GM12801 (cell line): ENCODE results near the gene ABCD1.

Source experiments
- TF ChIP-seq, protein P1 (sequence below): IDR thresholded peaks from one replicate; pipeline ENCODE4 v1.5.1; 2011; ENCODE audit warnings: control low read depth; ENCODE audit not compliant: insufficient read length; ENCODE audit errors: extremely low read depth

The ABCD1 gene

DNA sequence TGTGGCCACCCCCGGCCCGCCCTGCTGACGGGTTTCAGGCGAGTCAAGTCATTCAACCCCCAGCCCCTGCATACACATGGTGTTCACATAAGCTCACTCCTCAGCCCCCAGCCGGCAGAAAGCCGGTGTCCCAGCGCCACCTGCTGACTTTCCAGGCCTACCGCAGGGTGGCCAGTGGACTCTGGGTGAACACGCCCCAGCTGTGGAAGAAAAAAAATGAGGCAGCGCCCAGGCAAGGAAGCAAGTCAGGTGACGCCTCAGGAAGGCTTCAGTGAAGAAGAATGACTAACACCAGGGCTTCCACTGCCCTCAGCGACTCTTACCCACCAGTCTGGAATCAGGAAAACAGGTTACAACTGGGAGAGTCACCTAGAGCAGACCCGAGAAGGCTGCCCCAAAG, 16.2 kb upstream of the ABCD1 start:
- TF ChIP-seq, protein P1, sequence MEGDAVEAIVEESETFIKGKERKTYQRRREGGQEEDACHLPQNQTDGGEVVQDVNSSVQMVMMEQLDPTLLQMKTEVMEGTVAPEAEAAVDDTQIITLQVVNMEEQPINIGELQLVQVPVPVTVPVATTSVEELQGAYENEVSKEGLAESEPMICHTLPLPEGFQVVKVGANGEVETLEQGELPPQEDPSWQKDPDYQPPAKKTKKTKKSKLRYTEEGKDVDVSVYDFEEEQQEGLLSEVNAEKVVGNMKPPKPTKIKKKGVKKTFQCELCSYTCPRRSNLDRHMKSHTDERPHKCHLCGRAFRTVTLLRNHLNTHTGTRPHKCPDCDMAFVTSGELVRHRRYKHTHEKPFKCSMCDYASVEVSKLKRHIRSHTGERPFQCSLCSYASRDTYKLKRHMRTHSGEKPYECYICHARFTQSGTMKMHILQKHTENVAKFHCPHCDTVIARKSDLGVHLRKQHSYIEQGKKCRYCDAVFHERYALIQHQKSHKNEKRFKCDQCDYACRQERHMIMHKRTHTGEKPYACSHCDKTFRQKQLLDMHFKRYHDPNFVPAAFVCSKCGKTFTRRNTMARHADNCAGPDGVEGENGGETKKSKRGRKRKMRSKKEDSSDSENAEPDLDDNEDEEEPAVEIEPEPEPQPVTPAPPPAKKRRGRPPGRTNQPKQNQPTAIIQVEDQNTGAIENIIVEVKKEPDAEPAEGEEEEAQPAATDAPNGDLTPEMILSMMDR = no peak

DNA sequence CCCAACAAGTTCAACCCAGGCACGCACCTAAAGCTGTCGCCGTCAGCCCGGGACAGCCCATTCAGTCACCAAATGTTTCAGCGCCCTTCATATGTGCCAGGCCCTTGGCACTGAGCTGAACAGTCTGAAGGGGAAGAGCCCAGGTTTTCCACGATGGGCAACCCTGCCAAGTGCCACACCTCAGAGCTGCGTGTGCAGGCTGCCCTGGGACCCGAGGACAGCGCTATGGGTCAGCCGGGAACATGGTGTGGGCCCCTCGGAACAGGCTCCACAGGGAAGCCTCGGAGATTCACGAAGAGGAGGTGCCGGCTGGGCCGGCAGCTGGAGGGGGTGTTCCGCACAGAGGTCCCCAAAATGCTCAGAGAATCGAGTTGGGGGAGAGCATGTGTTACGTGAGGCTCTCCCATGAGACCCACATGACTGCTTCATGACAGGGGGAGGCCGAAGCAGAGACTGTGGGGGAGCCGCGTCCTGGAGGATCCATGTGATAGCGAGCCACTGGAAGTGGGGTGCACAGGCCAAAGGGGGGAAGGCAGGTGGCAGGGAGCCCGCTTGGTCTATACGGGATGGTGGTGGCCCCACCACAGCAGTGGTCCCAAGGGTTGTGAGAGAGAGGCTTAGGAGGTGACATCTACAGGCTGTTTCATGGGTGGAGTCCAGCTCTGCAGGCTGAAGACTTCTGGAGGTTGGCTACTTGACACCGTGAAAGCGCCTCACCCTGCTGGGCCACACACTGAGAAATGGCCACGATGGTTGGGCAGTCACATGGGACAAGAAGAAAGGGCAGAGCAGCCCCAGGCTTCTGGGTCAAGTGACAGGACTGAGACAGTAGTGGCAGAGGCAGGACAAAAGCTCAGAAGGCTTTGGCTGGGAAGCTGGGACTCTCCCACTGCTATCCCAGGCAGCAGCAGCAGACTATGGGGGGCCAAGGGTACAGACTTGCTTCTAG, 14.7 kb upstream of the ABCD1 start:
- TF ChIP-seq, protein P1 = no peak

DNA sequence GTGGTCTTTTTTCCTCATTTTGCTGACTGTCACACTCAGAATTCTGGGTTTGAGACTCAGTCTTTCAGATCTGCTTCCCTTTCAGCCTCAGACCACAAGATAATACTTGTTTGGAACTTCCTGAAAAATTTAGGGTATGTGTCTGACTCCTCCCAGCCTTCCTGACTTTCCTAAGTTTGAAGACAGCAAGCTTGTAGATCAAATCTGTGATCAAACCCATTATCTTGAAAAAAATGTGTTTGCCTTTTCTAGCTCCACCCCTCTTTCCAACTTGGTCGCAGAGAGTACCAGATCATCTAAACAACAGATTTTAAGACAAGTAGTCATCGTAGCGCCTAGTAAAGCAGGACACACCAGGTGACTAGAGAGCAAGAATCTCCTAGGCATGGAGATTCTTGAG, 10.4 kb upstream of the ABCD1 start:
- TF ChIP-seq, protein P1 = no peak

DNA sequence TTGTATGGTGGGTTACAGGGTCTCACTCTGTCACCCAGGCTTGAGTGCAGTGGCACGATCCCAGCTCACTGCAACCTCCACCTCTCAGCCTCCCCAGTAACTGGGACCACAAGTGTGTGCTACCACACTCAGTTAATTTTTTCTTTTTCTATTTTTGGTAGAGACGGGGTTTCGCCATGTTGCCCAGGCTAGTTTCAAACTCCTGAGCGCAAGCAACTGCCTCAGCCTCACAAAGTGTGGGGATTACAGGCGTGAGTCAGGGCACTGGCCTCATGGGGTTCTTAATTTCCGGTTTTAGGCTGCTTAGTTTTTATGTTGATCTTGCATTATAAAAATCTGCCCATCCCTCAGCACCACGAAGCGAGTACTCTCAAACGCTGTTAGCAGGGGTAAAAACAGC, 7.2 kb upstream of the ABCD1 start:
- TF ChIP-seq, protein P1 = no peak

DNA sequence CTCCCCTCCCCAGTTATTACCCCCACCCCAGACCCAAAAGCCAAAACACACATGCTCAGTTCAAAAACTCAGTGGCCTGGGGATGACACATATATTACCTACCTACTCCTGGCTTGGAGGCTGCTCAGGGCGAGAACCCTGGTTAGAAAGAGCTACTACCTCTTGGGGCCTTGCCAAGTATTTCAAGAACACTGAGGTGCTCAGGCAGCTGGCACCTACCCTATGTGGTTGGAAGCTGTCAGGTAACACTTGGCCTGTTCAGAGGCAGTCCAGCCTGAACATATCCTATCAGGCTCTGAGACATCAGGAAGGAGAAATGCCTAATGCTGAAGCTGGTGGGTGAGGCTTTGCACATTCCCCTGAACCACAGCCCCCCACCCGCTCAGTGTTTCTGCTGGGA, 5.4 kb upstream of the ABCD1 start:
- TF ChIP-seq, protein P1 = no peak

DNA sequence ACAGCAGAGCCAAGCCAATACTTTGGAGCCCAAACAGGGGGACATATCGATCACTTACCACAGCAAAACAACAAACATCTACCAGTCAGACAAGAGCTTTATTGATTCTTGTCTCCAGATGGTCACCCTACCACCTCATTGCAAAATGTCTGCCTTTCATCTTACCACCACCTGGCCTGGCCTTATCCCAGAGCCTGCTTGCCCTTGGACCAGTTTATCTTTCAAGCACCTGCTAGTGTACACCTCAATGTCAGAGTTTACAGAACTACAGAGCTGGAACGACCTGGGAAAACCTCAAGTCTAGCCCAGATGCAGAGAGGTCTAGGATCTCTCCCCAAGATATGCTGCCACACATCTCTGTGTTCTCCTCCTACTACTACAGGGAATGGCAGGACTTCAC, 5.0 kb upstream of the ABCD1 start:
- TF ChIP-seq, protein P1 = no peak

DNA sequence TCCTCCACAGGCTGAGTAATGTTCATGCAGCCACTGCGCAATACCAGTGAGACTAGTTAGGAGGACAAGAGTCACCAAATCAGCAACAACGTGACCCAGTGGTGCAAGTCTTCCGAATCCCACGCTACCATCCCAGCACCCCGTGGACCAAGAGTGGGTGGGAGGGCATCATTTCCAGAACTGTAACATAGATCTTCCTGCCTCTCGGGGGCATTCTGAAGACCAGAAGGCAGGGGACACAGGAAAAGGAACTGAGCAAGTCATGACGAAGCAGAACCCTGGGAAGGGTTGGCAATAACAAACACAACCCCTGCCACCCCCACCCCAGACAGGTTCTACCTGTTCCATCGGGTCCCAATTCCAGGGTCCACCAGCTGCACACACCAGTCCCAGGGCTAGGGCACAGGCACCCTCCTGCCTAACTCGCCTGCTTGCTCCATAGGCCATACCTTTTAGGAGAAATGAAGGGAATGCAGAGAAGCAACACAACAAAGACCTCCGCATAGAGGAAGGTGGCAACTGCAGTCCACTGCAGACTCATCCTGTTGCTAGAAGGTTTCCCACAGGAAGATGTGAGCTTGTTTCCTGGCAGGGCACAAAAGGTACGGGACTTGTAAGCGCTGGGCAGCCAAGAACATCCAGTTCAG, 1.8 kb upstream of the ABCD1 start:
- TF ChIP-seq, protein P1 = no peak
